ENCODE data around the gene WDR7.

WDR7 gene

DNA sequence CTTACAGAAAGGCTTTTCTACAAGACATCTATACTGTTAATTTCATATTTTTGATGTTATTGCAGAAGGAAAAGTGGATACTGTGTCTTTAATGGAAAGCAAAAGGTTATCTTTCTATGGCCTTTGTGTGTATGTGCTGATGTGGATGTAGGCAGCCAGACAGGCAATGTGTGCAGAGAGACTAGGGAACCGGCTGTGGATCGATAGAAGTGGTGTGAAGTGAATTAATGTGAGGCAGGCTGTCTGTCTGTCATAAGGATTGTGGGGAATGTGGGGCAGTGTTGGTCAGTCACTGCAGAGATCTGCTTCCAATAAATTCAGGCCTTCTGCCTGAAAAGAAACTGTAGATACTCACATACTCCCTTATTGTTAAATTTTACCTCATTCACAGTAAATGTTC, 156.7 kb downstream of the WDR7 start:
- TF ChIP-seq, protein P1, sequence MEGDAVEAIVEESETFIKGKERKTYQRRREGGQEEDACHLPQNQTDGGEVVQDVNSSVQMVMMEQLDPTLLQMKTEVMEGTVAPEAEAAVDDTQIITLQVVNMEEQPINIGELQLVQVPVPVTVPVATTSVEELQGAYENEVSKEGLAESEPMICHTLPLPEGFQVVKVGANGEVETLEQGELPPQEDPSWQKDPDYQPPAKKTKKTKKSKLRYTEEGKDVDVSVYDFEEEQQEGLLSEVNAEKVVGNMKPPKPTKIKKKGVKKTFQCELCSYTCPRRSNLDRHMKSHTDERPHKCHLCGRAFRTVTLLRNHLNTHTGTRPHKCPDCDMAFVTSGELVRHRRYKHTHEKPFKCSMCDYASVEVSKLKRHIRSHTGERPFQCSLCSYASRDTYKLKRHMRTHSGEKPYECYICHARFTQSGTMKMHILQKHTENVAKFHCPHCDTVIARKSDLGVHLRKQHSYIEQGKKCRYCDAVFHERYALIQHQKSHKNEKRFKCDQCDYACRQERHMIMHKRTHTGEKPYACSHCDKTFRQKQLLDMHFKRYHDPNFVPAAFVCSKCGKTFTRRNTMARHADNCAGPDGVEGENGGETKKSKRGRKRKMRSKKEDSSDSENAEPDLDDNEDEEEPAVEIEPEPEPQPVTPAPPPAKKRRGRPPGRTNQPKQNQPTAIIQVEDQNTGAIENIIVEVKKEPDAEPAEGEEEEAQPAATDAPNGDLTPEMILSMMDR (IDR thresholded peaks at IDR 0.05; ENCODE audit: low read length, missing control alignments), result no peak
- DNase-seq (ENCODE audit: low read depth), result no peak
- no peak overlapping the region for H3K4me3 ChIP-seq (replicated peaks; ENCODE audit: low read depth, low read length)

GRCh38 chr18:56812674-56813073, 161.5 kb downstream of the WDR7 start:
- TF ChIP-seq, protein P1 (IDR thresholded peaks at IDR 0.05; ENCODE audit: low read length, missing control alignments), result no peak
- H3K4me3 ChIP-seq (replicated peaks; ENCODE audit: low read depth, low read length), result no peak overlapping the region
- DNase-seq (ENCODE audit: low read depth), result no peak

GRCh38 chr18:56815926-56816325, 164.8 kb downstream of the WDR7 start:
- no peak for DNase-seq (ENCODE audit: low read depth)
- H3K4me3 ChIP-seq (replicated peaks; ENCODE audit: low read depth, low read length), result no peak overlapping the region
- TF ChIP-seq, protein P1 (IDR thresholded peaks at IDR 0.05; ENCODE audit: low read length, missing control alignments), result no peak

GRCh38 chr18:56823986-56824565, 172.9 kb downstream of the WDR7 start:
- DNase-seq (ENCODE audit: low read depth), result no peak
- TF ChIP-seq, protein P1 (IDR thresholded peaks at IDR 0.05; ENCODE audit: low read length, missing control alignments), result no peak
- H3K4me3 ChIP-seq (replicated peaks; ENCODE audit: low read depth, low read length), result no peak overlapping the region

GRCh38 chr18:56825321-56825720, 174.2 kb downstream of the WDR7 start:
- TF ChIP-seq, protein P1 (IDR thresholded peaks at IDR 0.05; ENCODE audit: low read length, missing control alignments), result no peak
- no peak overlapping the region for H3K4me3 ChIP-seq (replicated peaks; ENCODE audit: low read depth, low read length)

DNA sequence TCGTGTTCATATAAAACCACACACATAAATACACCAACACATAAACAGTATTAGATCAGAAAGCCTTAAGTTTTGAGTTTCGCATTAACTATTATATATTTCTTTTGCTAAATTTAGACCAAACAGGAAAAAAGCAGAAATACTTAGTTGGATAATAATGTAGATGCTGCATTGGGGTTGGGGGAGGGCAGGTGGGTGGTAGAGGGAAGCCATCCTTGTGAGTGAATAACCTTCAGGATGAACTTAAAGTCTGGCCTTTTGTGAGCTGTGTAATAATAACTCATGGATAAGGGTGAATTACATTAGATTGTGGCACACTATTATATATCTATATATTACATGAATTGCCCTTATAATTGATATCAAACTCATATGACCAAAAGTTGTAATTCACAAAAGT, 174.7 kb downstream of the WDR7 start:
- TF ChIP-seq, protein P1 (IDR thresholded peaks at IDR 0.05; ENCODE audit: low read length, missing control alignments), result no peak
- DNase-seq (ENCODE audit: low read depth), result no peak
- no peak overlapping the region for H3K4me3 ChIP-seq (replicated peaks; ENCODE audit: low read depth, low read length)

More at GRCh38 chr18:56825321-56825720, 174.2 kb downstream of the WDR7 start:
- DNase-seq (ENCODE audit: low read depth), result no peak

DNA sequence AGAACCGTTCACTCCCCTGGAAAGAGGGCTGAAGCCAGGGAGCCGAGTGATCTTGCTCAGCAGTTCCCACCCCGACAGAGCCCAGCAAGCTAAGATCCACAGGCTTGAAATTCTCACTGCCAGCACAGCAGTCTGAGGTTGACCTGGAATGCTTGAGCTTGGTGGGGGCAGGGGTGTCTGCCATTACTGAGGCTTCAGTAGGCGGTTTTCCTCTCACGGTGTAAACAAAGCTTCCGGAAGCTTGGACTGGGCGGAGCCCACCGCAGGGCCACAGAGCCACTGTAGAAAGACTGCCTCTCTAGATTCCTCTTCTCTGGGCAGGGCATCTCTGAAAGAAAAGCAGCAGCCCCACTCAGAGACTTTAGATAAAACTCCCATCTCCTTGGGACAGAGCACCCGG, 180.8 kb downstream of the WDR7 start:
- no peak overlapping the region for H3K4me3 ChIP-seq (replicated peaks; ENCODE audit: low read depth, low read length)
- TF ChIP-seq, protein P1 (IDR thresholded peaks at IDR 0.05; ENCODE audit: low read length, missing control alignments), result no peak
- DNase-seq (ENCODE audit: low read depth), result no peak

All from fibroblast of pulmonary artery (primary cell).